ENCODE results near the gene OPN1SW. TPM values are rescaled to one million over a fixed set of nuclear protein-coding genes. Genes with fewer than 3 reads are reported as not detected.

OPN1SW gene
- total and polyA plus RNA-seq, 12 donors, result not detected

- no peak for TF ChIP-seq POLR2A (IDR thresholded peaks at IDR 0.05)
- no peak for TF ChIP-seq CTCF (IDR thresholded peaks at IDR 0.05)
- intact Hi-C loops (cut with DNase I), result no loop called here
- 61 to 71% (median 64%) methylated on average over 2 of the region's 2 CpGs for WGBS, 4 donors
Measured at GRCh38 chr7:128728598-128728997, 47.0 kb downstream of the OPN1SW start.

GRCh38 chr7:128727239-128727638 is 48.4 kb downstream of the OPN1SW start:
- no peak for DNase-seq
- intact Hi-C loops (cut with DNase I), result no loop called here
- Histone ChIP-seq H3K36me3 (replicated peaks in 1 of 2) (no peaks in the 10 kb centered on the region), H3K4me3 (no peak overlapping the region), H3K9me3 (replicated peaks in 1 of 3) (no peaks in the 10 kb centered on the region), H3K27me3 (no peaks in the 10 kb centered on the region), H3K4me1 (replicated peaks in 1 of 2) (no peaks in the 10 kb centered on the region), H3K27ac (no peak overlapping the region)
- TF ChIP-seq POLR2A (IDR thresholded peaks at IDR 0.05), result no peak
- no peak for TF ChIP-seq CTCF (IDR thresholded peaks at IDR 0.05)
- 86 to 91% (median 89%) methylated on average over 4 of the region's 4 CpGs for WGBS, 4 donors

More at GRCh38 chr7:128728598-128728997, 47.0 kb downstream of the OPN1SW start:
- no peak overlapping the region for H3K4me3 ChIP-seq
- no peaks in the 10 kb centered on the region for H3K4me1 ChIP-seq (replicated peaks in 1 of 2)
- no peak for DNase-seq
- H3K27me3 ChIP-seq, result no peaks in the 10 kb centered on the region
- no peaks in the 10 kb centered on the region for H3K36me3 ChIP-seq (replicated peaks in 1 of 2)
- no peaks in the 10 kb centered on the region for H3K9me3 ChIP-seq (replicated peaks in 1 of 3)
- H3K27ac ChIP-seq, result no peak overlapping the region

GRCh38 chr7:128726737-128727072 is 48.9 kb downstream of the OPN1SW start:
- Histone ChIP-seq H3K27ac (no peak overlapping the region), H3K4me1 (replicated peaks in 1 of 2) (no peaks in the 10 kb centered on the region), H3K27me3 (no peaks in the 10 kb centered on the region), H3K36me3 (replicated peaks in 1 of 2) (no peaks in the 10 kb centered on the region), H3K4me3 (no peak overlapping the region), H3K9me3 (replicated peaks in 1 of 3) (no peaks in the 10 kb centered on the region)
- no peak for DNase-seq
- 50 to 53% (median 51%) methylated on average over 1 of the region's 1 CpG for WGBS, 4 donors
- TF ChIP-seq POLR2A (IDR thresholded peaks at IDR 0.05) (no peak), CTCF (IDR thresholded peaks at IDR 0.05) (no peak)
- intact Hi-C loops (cut with DNase I), result no loop called here

GRCh38 chr7:128726059-128726736 is 49.4 kb downstream of the OPN1SW start:
- intact Hi-C loops (cut with DNase I), result no loop called here
- H3K9me3 ChIP-seq (replicated peaks in 1 of 3), result no peaks in the 10 kb centered on the region

More at GRCh38 chr7:128726059-128726736, 49.4 kb downstream of the OPN1SW start:
- Histone ChIP-seq H3K4me3 (no peak overlapping the region), H3K27ac (no peak overlapping the region), H3K4me1 (replicated peaks in 1 of 2) (no peaks in the 10 kb centered on the region), H3K27me3 (no peaks in the 10 kb centered on the region), H3K36me3 (replicated peaks in 1 of 2) (no peaks in the 10 kb centered on the region)
- TF ChIP-seq CTCF (IDR thresholded peaks at IDR 0.05) (no peak), POLR2A (IDR thresholded peaks at IDR 0.05) (no peak)
- DNase-seq, result no peak
- 74 to 78% (median 75%) methylated on average over 8 of the region's 8 CpGs for WGBS, 4 donors
